B cell (primary cell): Measurements from ENCODE around the gene PPP2R3C.

Source experiments
- CTCF ChIP-seq: fragments of 200-600 bp; IDR thresholded peaks from one replicate; pipeline ENCODE4 v1.8.0; 2022; ENCODE audit warnings: antibody characterized with exemption, mild to moderate bottlenecking
- EZH2 ChIP-seq: IDR thresholded peaks from 2 replicates; pipeline ENCODE4 v1.6.1; 2012; ENCODE audit warnings: borderline replicate concordance, low read depth, mild to moderate bottlenecking, moderate library complexity, low read length; ENCODE audit not compliant: insufficient read depth, poor library complexity, severe bottlenecking

- TF ChIP-seq CTCF (no peak), EZH2 (no peak)
Observed at GRCh38 chr14:35159742-35160409, 38.1 kb upstream of the PPP2R3C start.
